Measurements from ENCODE around the gene DTX3.

Gene DTX3

GRCh38 chr12:57624441-57625220 lies 20.0 kb downstream of the DTX3 start:
- Histone ChIP-seq H3K4me1 (ENCODE audit: control insufficient read depth, insufficient read depth, low read length, poor library complexity, severe bottlenecking) (peaks cover 31% of the 10 kb centered on the region), H3K36me3 (ENCODE audit: control insufficient read depth, insufficient read depth, low read length) (no peaks in the 10 kb centered on the region), H3K27ac (ENCODE audit: insufficient read depth, low read length, poor library complexity, severe bottlenecking) (no peak overlapping the region), H3K27me3 (replicated peaks; ENCODE audit: control insufficient read depth, insufficient read depth, low read length, poor library complexity, severe bottlenecking) (peaks cover 91% of the 10 kb centered on the region), H3K4me3 (ENCODE audit: insufficient read depth, low read depth, low read length, poor library complexity, severe bottlenecking) (no peak overlapping the region), H3K9me3 (ENCODE audit: control insufficient read depth, low read length) (no peaks in the 10 kb centered on the region)
- no peak for DNase-seq

- peaks cover 85% of the 10 kb centered on the region for H3K27me3 ChIP-seq (replicated peaks; ENCODE audit: control insufficient read depth, insufficient read depth, low read length, poor library complexity, severe bottlenecking)
- H3K4me1 ChIP-seq (ENCODE audit: control insufficient read depth, insufficient read depth, low read length, poor library complexity, severe bottlenecking): peaks cover 23% of the 10 kb centered on the region
- no peaks in the 10 kb centered on the region for H3K9me3 ChIP-seq (ENCODE audit: control insufficient read depth, low read length)
- H3K27ac ChIP-seq (ENCODE audit: insufficient read depth, low read length, poor library complexity, severe bottlenecking): no peak overlapping the region
- no peak overlapping the region for H3K4me3 ChIP-seq (ENCODE audit: insufficient read depth, low read depth, low read length, poor library complexity, severe bottlenecking)
- no peak for DNase-seq
- H3K36me3 ChIP-seq (ENCODE audit: control insufficient read depth, insufficient read depth, low read length): no peaks in the 10 kb centered on the region
These were observed 20.8 kb downstream of the DTX3 start for GRCh38 chr12:57625261-57626032.

GRCh38 chr12:57626111-57626920 lies 21.7 kb downstream of the DTX3 start:
- DNase-seq: no peak
- peaks cover 83% of the 10 kb centered on the region for H3K27me3 ChIP-seq (replicated peaks; ENCODE audit: control insufficient read depth, insufficient read depth, low read length, poor library complexity, severe bottlenecking)

GRCh38 chr12:57626921-57627445 lies 22.4 kb downstream of the DTX3 start:
- peaks cover 83% of the 10 kb centered on the region for H3K27me3 ChIP-seq (replicated peaks; ENCODE audit: control insufficient read depth, insufficient read depth, low read length, poor library complexity, severe bottlenecking)
- no peak for DNase-seq
- H3K4me3 ChIP-seq (ENCODE audit: insufficient read depth, low read depth, low read length, poor library complexity, severe bottlenecking): no peak overlapping the region
- H3K9me3 ChIP-seq (ENCODE audit: control insufficient read depth, low read length): no peaks in the 10 kb centered on the region
- H3K27ac ChIP-seq (ENCODE audit: insufficient read depth, low read length, poor library complexity, severe bottlenecking): no peak overlapping the region
- H3K36me3 ChIP-seq (ENCODE audit: control insufficient read depth, insufficient read depth, low read length): no peaks in the 10 kb centered on the region
- H3K4me1 ChIP-seq (ENCODE audit: control insufficient read depth, insufficient read depth, low read length, poor library complexity, severe bottlenecking): peaks cover 12% of the 10 kb centered on the region

More at GRCh38 chr12:57626111-57626920, 21.7 kb downstream of the DTX3 start:
- no peak overlapping the region for H3K4me3 ChIP-seq (ENCODE audit: insufficient read depth, low read depth, low read length, poor library complexity, severe bottlenecking)
- peaks cover 14% of the 10 kb centered on the region for H3K4me1 ChIP-seq (ENCODE audit: control insufficient read depth, insufficient read depth, low read length, poor library complexity, severe bottlenecking)
- no peaks in the 10 kb centered on the region for H3K36me3 ChIP-seq (ENCODE audit: control insufficient read depth, insufficient read depth, low read length)
- no peak overlapping the region for H3K27ac ChIP-seq (ENCODE audit: insufficient read depth, low read length, poor library complexity, severe bottlenecking)
- H3K9me3 ChIP-seq (ENCODE audit: control insufficient read depth, low read length): no peaks in the 10 kb centered on the region

GRCh38 chr12:57627501-57628279 lies 23.1 kb downstream of the DTX3 start:
- Histone ChIP-seq H3K9me3 (ENCODE audit: control insufficient read depth, low read length) (no peaks in the 10 kb centered on the region), H3K4me3 (ENCODE audit: insufficient read depth, low read depth, low read length, poor library complexity, severe bottlenecking) (no peak overlapping the region), H3K36me3 (ENCODE audit: control insufficient read depth, insufficient read depth, low read length) (no peaks in the 10 kb centered on the region), H3K27ac (ENCODE audit: insufficient read depth, low read length, poor library complexity, severe bottlenecking) (no peak overlapping the region), H3K4me1 (ENCODE audit: control insufficient read depth, insufficient read depth, low read length, poor library complexity, severe bottlenecking) (peaks cover 18% of the 10 kb centered on the region), H3K27me3 (replicated peaks; ENCODE audit: control insufficient read depth, insufficient read depth, low read length, poor library complexity, severe bottlenecking) (peaks cover 83% of the 10 kb centered on the region)
- no peak for DNase-seq

GRCh38 chr12:57628280-57629191 lies 23.9 kb downstream of the DTX3 start:
- Histone ChIP-seq H3K36me3 (ENCODE audit: control insufficient read depth, insufficient read depth, low read length) (no peaks in the 10 kb centered on the region), H3K27me3 (replicated peaks; ENCODE audit: control insufficient read depth, insufficient read depth, low read length, poor library complexity, severe bottlenecking) (peaks cover 82% of the 10 kb centered on the region), H3K4me1 (ENCODE audit: control insufficient read depth, insufficient read depth, low read length, poor library complexity, severe bottlenecking) (peaks cover 26% of the 10 kb centered on the region), H3K27ac (ENCODE audit: insufficient read depth, low read length, poor library complexity, severe bottlenecking) (no peak overlapping the region), H3K9me3 (ENCODE audit: control insufficient read depth, low read length) (no peaks in the 10 kb centered on the region), H3K4me3 (ENCODE audit: insufficient read depth, low read depth, low read length, poor library complexity, severe bottlenecking) (no peak overlapping the region)
- DNase-seq: no peak

- Histone ChIP-seq H3K9me3 (ENCODE audit: control insufficient read depth, low read length) (no peaks in the 10 kb centered on the region), H3K4me1 (ENCODE audit: control insufficient read depth, insufficient read depth, low read length, poor library complexity, severe bottlenecking) (peaks cover 26% of the 10 kb centered on the region), H3K36me3 (ENCODE audit: control insufficient read depth, insufficient read depth, low read length) (no peaks in the 10 kb centered on the region), H3K27ac (ENCODE audit: insufficient read depth, low read length, poor library complexity, severe bottlenecking) (no peak overlapping the region), H3K4me3 (ENCODE audit: insufficient read depth, low read depth, low read length, poor library complexity, severe bottlenecking) (no peak overlapping the region), H3K27me3 (replicated peaks; ENCODE audit: control insufficient read depth, insufficient read depth, low read length, poor library complexity, severe bottlenecking) (peaks cover 74% of the 10 kb centered on the region)
- no peak for DNase-seq
These were observed 25.4 kb downstream of the DTX3 start for GRCh38 chr12:57629897-57630471.

- H3K36me3 ChIP-seq (ENCODE audit: control insufficient read depth, insufficient read depth, low read length): no peaks in the 10 kb centered on the region
- H3K4me3 ChIP-seq (ENCODE audit: insufficient read depth, low read depth, low read length, poor library complexity, severe bottlenecking): no peak overlapping the region
- DNase-seq: no peak
- no peak overlapping the region for H3K27ac ChIP-seq (ENCODE audit: insufficient read depth, low read length, poor library complexity, severe bottlenecking)
- no peaks in the 10 kb centered on the region for H3K9me3 ChIP-seq (ENCODE audit: control insufficient read depth, low read length)
- peaks cover 67% of the 10 kb centered on the region for H3K27me3 ChIP-seq (replicated peaks; ENCODE audit: control insufficient read depth, insufficient read depth, low read length, poor library complexity, severe bottlenecking)
- H3K4me1 ChIP-seq (ENCODE audit: control insufficient read depth, insufficient read depth, low read length, poor library complexity, severe bottlenecking): peaks cover 26% of the 10 kb centered on the region
These were observed 26.3 kb downstream of the DTX3 start for GRCh38 chr12:57630891-57631433.

Measured in effector memory CD4-positive, alpha-beta T cell (primary cell).